GM12878 (cell line): ENCODE measurements around the gene TP73. TPM values are rescaled to one million over a fixed set of nuclear protein-coding genes. Genes with fewer than 3 reads are reported as not detected.

ENCODE experiments used
- ATAC-seq: fragments of 200-7000 bp; cut with Tn5 transposase; 3 replicates; pipeline ENCODE4 v1.9.1; 2020; ENCODE audit warnings: mild to moderate bottlenecking, moderate library complexity
- BruUV-seq: library from RNA; stranded (reverse); fragments of 400-500 nt; replicated peaks from 2 replicates; lab custom pipeline; 2021; lab: Mats Ljungman, UMichigan
- CTCF ChIA-PET: fragments of 300-600 bp; sonication (Branson Sonifier 250); formaldehyde crosslinking; extraction: SDS; loops from one replicate; lab custom pipeline; 2021; ENCODE audit warnings: inconsistent platforms; lab: Yijun Ruan, JAX
- POLR2A ChIA-PET: fragments of 350-600 bp; formaldehyde crosslinking; extraction: SDS; loops from one replicate; lab custom pipeline; 2021; ENCODE audit warnings: inconsistent platforms; lab: Charles Lee
- RAD21 ChIA-PET: fragments of 300-600 bp; sonication (Branson Sonifier 250); formaldehyde crosslinking; loops from one replicate; lab custom pipeline; 2023; ENCODE audit warnings: antibody characterized with exemption; ENCODE audit not compliant: unreplicated experiment; lab: Charles Lee
- SMC1A ChIA-PET: fragments of 300-600 bp; sonication (Branson Sonifier 250); formaldehyde crosslinking; loops from one replicate; lab custom pipeline; 2023; ENCODE audit not compliant: unreplicated experiment, uncharacterized antibody; lab: Charles Lee
- DNase-seq: peaks from one replicate; pipeline ENCODE4 v3.0.0-alpha.2; 2011; ENCODE audit warnings: low read depth, low spot score
- FAIRE-seq: peaks from 3 replicates; lab custom pipeline; 2011; peaks lifted over from hg19 to GRCh38; lab: Jason Lieb, UNC
- H2AFZ ChIP-seq: 2 replicates; pipeline ENCODE4 v1.6.0; 2011; ENCODE audit warnings: low read depth, low read length, control low read depth; ENCODE audit not compliant: control insufficient read depth
- H3K27ac ChIP-seq: 2 replicates; pipeline ENCODE4 v1.5.1; 2011; ENCODE audit warnings: control low read depth; ENCODE audit not compliant: control insufficient read depth, insufficient read depth
- H3K27me3 ChIP-seq, 2 experiments: replicated peaks in 1 of 2; 2 replicates each; pipeline versions ENCODE4 v1.6.0 to v1.6.1; 2011; ENCODE audit warnings: low read length in 1 of 2; ENCODE audit not compliant: control insufficient read depth in 2 of 2, insufficient read depth in 2 of 2
- H3K36me3 ChIP-seq, 2 experiments: 2 replicates each; pipeline ENCODE4 v1.5.1; 2011; ENCODE audit warnings: low read length in 1 of 2; ENCODE audit not compliant: control insufficient read depth in 2 of 2, insufficient read depth in 2 of 2
- H3K4me1 ChIP-seq: 2 replicates; pipeline ENCODE4 v1.6.1; 2011; ENCODE audit warnings: mild to moderate bottlenecking, low read length, moderate library complexity, mixed read lengths; ENCODE audit not compliant: control insufficient read depth, insufficient read depth
- H3K4me2 ChIP-seq: 2 replicates; pipeline ENCODE4 v1.6.0; 2011; ENCODE audit warnings: control low read depth; ENCODE audit not compliant: control insufficient read depth, insufficient read depth
- H3K4me3 ChIP-seq: fragments of 200-600 bp; sonication (generic); 2 replicates; pipeline ENCODE4 v1.5.1; 2016
- H3K79me2 ChIP-seq: 2 replicates; pipeline ENCODE4 v1.6.0; 2011; ENCODE audit warnings: low read length; ENCODE audit not compliant: control insufficient read depth, insufficient read depth
- H3K9ac ChIP-seq: 2 replicates; pipeline ENCODE4 v1.8.0; 2011; ENCODE audit warnings: low read length, control low read depth, mixed read lengths; ENCODE audit not compliant: control insufficient read depth, insufficient read depth
- H3K9me3 ChIP-seq: replicated peaks from 3 replicates; pipeline ENCODE4 v1.5.1; 2011; ENCODE audit warnings: mild to moderate bottlenecking, low read length; ENCODE audit not compliant: control insufficient read depth, insufficient read depth
- H4K20me1 ChIP-seq: 2 replicates; pipeline ENCODE4 v1.6.0; 2011; ENCODE audit not compliant: control insufficient read depth, insufficient read depth
- WGBS: methylation state at CpG from one replicate; pipeline ENCODE4 v1.1.6; 2016; ENCODE audit warnings: low lambda C conversion rate; ENCODE audit not compliant: insufficient replicate concordance, insufficient coverage; ENCODE audit errors: missing lambda C conversion rate; 5-methylcytosine and 5-hydroxymethylcytosine counted together
- in situ Hi-C: fragments of 300-500 bp; cut with MboI; formaldehyde crosslinking; loops from 9 replicates; pipeline ENCODE4 v1.14.3; 2018; ENCODE audit warnings: mixed read lengths
- intact Hi-C: fragments of 100-400 bp; cut with micrococcal nuclease; formaldehyde crosslinking; loops from one replicate; pipeline ENCODE4 v1.14.2; 2022; ENCODE audit not compliant: unreplicated experiment
- polyA plus RNA-seq, 11 experiments: library from polyadenylated mRNA; depleted of rRNA in 4 of 11; unstranded in 6 of 11; stranded (reverse) in 5 of 11; fragments of >200 nt; fragmentation: Nextera tagmentation in 4 of 11; fragmentation: Illumina TruSeq in 1 of 11; extraction: Ambion mirVana in 4 of 11; extraction: Trizol in 1 of 11; gene quantifications; 1 replicate in 1 of 11; 2 replicates in 10 of 11; pipeline versions ENCODE4 v1.2.1 to v1.2.3, GENCODE V29; 2011 to 2016; ENCODE audit warnings: inconsistent platforms in 2 of 11, missing spikeins in 2 of 11, low read depth in 1 of 11
- total RNA-seq, 4 experiments: library from RNA; depleted of rRNA in 3 of 4; stranded (reverse); fragments of >200 nt in 3 of 4; fragmentation: Illumina TruSeq in 1 of 4; extraction: Trizol in 1 of 4; gene quantifications; 2 replicates each; pipeline versions ENCODE4 v1.2.1 to v1.2.3, GENCODE V29; 2013 to 2021
- TF ChIP-seq, protein P1 (sequence below): fragments of 450-650 bp; IDR thresholded peaks from 2 replicates; pipeline ENCODE4 v1.6.1; 2014; ENCODE audit warnings: mild to moderate bottlenecking
- TF ChIP-seq, protein P2 (sequence below): fragments of 450-650 bp; IDR thresholded peaks from 2 replicates; pipeline ENCODE4 v1.6.1; 2017; ENCODE audit warnings: borderline replicate concordance

The TP73 gene
- total and polyA plus RNA-seq, 10 of the 15 experiments (the other 5 are each of a cell fraction or from before 2014, with no cell fraction given), result 0.08 to 54.2 (median 14.9) TPM

DNA sequence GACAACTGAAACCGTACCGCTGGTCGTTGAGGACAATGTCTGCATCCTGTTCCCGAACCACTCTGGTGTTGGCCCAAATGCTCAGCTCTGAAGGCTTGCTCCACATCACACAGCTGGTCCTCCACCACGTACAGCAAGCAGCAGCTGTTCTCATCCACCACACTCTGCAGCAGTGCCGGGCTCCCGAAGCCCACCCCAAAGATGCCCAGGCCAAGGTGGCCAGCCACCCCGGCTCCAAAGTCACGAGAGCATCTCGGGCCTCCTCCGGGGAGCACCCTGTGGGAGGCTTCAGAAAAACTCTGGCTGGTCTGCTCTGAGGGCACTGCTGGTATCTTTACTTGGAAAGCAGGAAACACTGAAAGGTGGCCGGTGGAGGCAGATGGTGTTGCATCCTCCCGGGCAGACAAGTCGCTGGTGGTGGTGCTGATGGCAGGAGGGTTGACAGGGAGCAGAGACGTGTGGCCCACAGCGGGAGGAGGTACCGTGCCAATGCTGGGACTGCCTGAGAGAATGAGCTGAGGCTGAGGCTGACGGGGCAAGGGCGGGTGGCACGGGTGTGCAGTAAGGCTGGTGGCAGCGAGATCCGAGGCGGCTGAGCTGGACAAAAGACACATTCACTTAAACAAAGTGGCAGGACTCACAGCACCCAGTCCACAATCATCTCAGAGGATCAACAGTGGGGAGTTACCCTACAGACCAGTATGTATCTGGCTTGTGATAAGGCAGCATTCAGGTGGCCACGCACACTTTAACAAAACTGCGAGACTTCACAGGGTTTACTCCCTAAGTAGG is 93.5 kb downstream of the TP73 start:
- no peak overlapping the region for H2AFZ ChIP-seq

More for the DNA sequence above, 93.5 kb downstream of the TP73 start:
- no TSS peak for BruUV-seq
- WGBS, result 90% methylated on average over 25 of the region's 25 CpGs
- Histone ChIP-seq H3K36me3 (peaks cover 2 to 3% of the 10 kb centered on the region in 2 experiments; a peak in 3 of 4 replicates), H3K9me3 (no peaks in the 10 kb centered on the region), H3K4me3 (peak overlapping the region; percentile 70; the same call in 1 of the 2 replicates), H3K27ac (no peak overlapping the region), H3K79me2 (no peaks in the 10 kb centered on the region), H3K4me1 (peaks cover 11% of the 10 kb centered on the region), H3K4me2 (peak overlapping the region; percentile 87), H3K9ac (no peak overlapping the region), H4K20me1 (no peaks in the 10 kb centered on the region), H3K27me3 (no peaks in the 10 kb centered on the region)
- DNase-seq, result no peak
- ChIA-PET SMC1A (no interaction called here), POLR2A (no interaction called here), CTCF (interaction anchor here (1.0 kb wide), 1 partner anchor 21 kb away, joined by 3 read pairs; no protein-coding TSS in a partner anchor), RAD21 (no interaction called here)
- ATAC-seq, result no peak
- in situ Hi-C loops (no loop called here), intact Hi-C loops (no loop called here)
- TF ChIP-seq, protein P1, sequence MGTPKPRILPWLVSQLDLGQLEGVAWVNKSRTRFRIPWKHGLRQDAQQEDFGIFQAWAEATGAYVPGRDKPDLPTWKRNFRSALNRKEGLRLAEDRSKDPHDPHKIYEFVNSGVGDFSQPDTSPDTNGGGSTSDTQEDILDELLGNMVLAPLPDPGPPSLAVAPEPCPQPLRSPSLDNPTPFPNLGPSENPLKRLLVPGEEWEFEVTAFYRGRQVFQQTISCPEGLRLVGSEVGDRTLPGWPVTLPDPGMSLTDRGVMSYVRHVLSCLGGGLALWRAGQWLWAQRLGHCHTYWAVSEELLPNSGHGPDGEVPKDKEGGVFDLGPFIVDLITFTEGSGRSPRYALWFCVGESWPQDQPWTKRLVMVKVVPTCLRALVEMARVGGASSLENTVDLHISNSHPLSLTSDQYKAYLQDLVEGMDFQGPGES, result no peak
- TF ChIP-seq, protein P2, sequence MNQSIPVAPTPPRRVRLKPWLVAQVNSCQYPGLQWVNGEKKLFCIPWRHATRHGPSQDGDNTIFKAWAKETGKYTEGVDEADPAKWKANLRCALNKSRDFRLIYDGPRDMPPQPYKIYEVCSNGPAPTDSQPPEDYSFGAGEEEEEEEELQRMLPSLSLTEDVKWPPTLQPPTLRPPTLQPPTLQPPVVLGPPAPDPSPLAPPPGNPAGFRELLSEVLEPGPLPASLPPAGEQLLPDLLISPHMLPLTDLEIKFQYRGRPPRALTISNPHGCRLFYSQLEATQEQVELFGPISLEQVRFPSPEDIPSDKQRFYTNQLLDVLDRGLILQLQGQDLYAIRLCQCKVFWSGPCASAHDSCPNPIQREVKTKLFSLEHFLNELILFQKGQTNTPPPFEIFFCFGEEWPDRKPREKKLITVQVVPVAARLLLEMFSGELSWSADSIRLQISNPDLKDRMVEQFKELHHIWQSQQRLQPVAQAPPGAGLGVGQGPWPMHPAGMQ, result no peak
- no peak for FAIRE-seq
